Epithelial cell of umbilical artery (primary cell): ENCODE data around the gene CFAP57. TPM values are rescaled to one million over a fixed set of nuclear protein-coding genes. Genes with fewer than 3 reads are reported as not detected.

Experiments used
- total RNA-seq: library from RNA; depleted of rRNA; stranded (reverse); fragments of >200 nt; gene quantifications from 2 replicates; pipeline ENCODE4 v1.2.3, GENCODE V29; 2014

Gene CFAP57
- total RNA-seq = 0.15 and 0.32 TPM in 2 replicates

GRCh38 chr1:43171876-43172526 lies at the start of gene CFAP57, which contains the start of gene EBNA1BP2:
CFAP57 (plus strand) TSS chr1:43172330; CDS start chr1:43172754, 424 bp downstream.
EBNA1BP2 (minus strand) TSS chr1:43172290; CDS start chr1:43172118, 172 bp downstream.

GRCh38 chr1:43269627-43270375 lies 97.7 kb downstream of the CFAP57 start, which contains the start of gene TMEM125:
TMEM125 (plus strand) TSS chr1:43269983; CDS start chr1:43272723, 2,740 bp downstream.

GRCh38 chr1:43285269-43285990 lies 113.3 kb downstream of the CFAP57 start, which contains the start of gene C1orf210:
C1orf210 (minus strand) TSS chr1:43285581; CDS start chr1:43283270, 2,311 bp downstream.

GRCh38 chr1:43300378-43301094 lies 128.4 kb downstream of the CFAP57 start, which contains the start of gene TIE1:
TIE1 (plus strand) TSS chr1:43300982; CDS start chr1:43301072, 90 bp downstream.

Other genes starting within 250 kb of the CFAP57 start
- 68.9 and 133 TPM in 2 replicates for gene SLC2A1, start 213.5 kb upstream of the CFAP57 start, total RNA-seq
- 147 and 151 TPM in 2 replicates for gene EBNA1BP2, start within 50 bp of the CFAP57 start, total RNA-seq
- gene TMEM125, start 97.7 kb downstream of the CFAP57 start, total RNA-seq = not detected in 2 replicates
- not detected in 2 replicates for gene C1orf210, start 113.3 kb downstream of the CFAP57 start, total RNA-seq
- 526 and 536 TPM in 2 replicates for gene TIE1, start 128.7 kb downstream of the CFAP57 start, total RNA-seq
- not detected in 2 replicates for gene MPL, start 165.5 kb downstream of the CFAP57 start, total RNA-seq
- gene CDC20, start 186.7 kb downstream of the CFAP57 start, total RNA-seq = 62.0 and 106 TPM in 2 replicates
- 41.9 and 53.0 TPM in 2 replicates for gene ELOVL1, start 195.7 kb downstream of the CFAP57 start, total RNA-seq
- 70.5 and 73.1 TPM in 2 replicates for gene MED8, start 217.5 kb downstream of the CFAP57 start, total RNA-seq
- gene SZT2, start 217.6 kb downstream of the CFAP57 start, total RNA-seq = 13.6 and 16.9 TPM in 2 replicates